ENCODE measurements around the gene TMEM154.

Gene TMEM154

GRCh38 chr4:152657657-152658056 is 22.1 kb downstream of the TMEM154 start:
- no peak overlapping the region for H3K27ac ChIP-seq
- no peak for TF ChIP-seq ZFX (IDR thresholded peaks at IDR 0.05)
- TF ChIP-seq CTCF (conservative IDR thresholded peaks at IDR 0.05), result no peak

GRCh38 chr4:152655272-152656129 is 24.3 kb downstream of the TMEM154 start:
- TF ChIP-seq ZFX (IDR thresholded peaks at IDR 0.05) (no peak), CTCF (conservative IDR thresholded peaks at IDR 0.05) (no peak)
- no peak overlapping the region for H3K27ac ChIP-seq

- no peak overlapping the region for H3K27ac ChIP-seq
- no peak for TF ChIP-seq CTCF (conservative IDR thresholded peaks at IDR 0.05)
- no peak for TF ChIP-seq ZFX (IDR thresholded peaks at IDR 0.05)
Measured at GRCh38 chr4:152652102-152652501, 27.7 kb downstream of the TMEM154 start.

- TF ChIP-seq ZFX (IDR thresholded peaks at IDR 0.05) (no peak), CTCF (conservative IDR thresholded peaks at IDR 0.05) (no peak)
- no peak overlapping the region for H3K27ac ChIP-seq
Measured at GRCh38 chr4:152651473-152652060, 28.2 kb downstream of the TMEM154 start.

GRCh38 chr4:152646221-152646620 is 33.6 kb downstream of the TMEM154 start:
- no peak for TF ChIP-seq CTCF (conservative IDR thresholded peaks at IDR 0.05)
- TF ChIP-seq ZFX (IDR thresholded peaks at IDR 0.05), result no peak
- no peak overlapping the region for H3K27ac ChIP-seq

GRCh38 chr4:152644130-152644529 is 35.7 kb downstream of the TMEM154 start:
- no peak overlapping the region for H3K27ac ChIP-seq
- TF ChIP-seq ZFX (IDR thresholded peaks at IDR 0.05), result no peak
- no peak for TF ChIP-seq CTCF (conservative IDR thresholded peaks at IDR 0.05)
